Measurements from ENCODE around the gene SEMA3C. TPM values are rescaled to one million over a fixed set of nuclear protein-coding genes. Genes with fewer than 3 reads are reported as not detected.

Gene SEMA3C
- total and polyA plus RNA-seq, 12 donors = 2.4 to 20.5 (median 6.2) TPM

DNA sequence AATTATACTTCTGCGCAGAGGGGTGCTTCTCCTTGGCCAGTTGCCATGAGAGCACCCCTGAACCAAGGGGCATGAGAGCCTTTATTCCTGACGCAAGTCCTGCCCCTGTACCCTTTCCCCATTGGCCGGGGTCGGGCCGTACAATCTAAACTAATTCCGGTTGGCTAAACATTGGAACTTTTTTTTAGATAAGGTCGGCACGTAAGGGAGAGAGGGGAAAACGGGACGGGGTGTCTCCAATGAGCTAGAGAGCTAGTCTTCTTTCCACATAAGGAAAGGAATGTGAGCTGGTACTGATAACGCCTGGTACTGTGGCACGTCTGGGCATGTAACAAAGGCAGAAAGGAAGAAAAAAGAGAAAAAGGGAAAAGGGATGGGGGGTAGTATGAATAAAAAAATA is 183.5 kb downstream of the SEMA3C start:
- Histone ChIP-seq H3K4me1 (replicated peaks in 1 of 2) (no peaks in the 10 kb centered on the region), H3K9me3 (replicated peaks in 1 of 3) (no peaks in the 10 kb centered on the region), H3K27ac (no peak overlapping the region), H3K4me3 (no peak overlapping the region), H3K27me3 (no peaks in the 10 kb centered on the region), H3K36me3 (replicated peaks in 1 of 2) (no peaks in the 10 kb centered on the region)
- no peak for TF ChIP-seq POLR2A (IDR thresholded peaks at IDR 0.05)
- TF ChIP-seq, protein P1, sequence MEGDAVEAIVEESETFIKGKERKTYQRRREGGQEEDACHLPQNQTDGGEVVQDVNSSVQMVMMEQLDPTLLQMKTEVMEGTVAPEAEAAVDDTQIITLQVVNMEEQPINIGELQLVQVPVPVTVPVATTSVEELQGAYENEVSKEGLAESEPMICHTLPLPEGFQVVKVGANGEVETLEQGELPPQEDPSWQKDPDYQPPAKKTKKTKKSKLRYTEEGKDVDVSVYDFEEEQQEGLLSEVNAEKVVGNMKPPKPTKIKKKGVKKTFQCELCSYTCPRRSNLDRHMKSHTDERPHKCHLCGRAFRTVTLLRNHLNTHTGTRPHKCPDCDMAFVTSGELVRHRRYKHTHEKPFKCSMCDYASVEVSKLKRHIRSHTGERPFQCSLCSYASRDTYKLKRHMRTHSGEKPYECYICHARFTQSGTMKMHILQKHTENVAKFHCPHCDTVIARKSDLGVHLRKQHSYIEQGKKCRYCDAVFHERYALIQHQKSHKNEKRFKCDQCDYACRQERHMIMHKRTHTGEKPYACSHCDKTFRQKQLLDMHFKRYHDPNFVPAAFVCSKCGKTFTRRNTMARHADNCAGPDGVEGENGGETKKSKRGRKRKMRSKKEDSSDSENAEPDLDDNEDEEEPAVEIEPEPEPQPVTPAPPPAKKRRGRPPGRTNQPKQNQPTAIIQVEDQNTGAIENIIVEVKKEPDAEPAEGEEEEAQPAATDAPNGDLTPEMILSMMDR (IDR thresholded peaks at IDR 0.05) = no peak
- no peak for DNase-seq
- intact Hi-C loops (cut with DNase I) = no loop called here
- 87 to 89% (median 88%) methylated on average over 12 of the region's 12 CpGs for WGBS, 4 donors

- no peak overlapping the region for H3K27ac ChIP-seq
- H3K27me3 ChIP-seq = no peaks in the 10 kb centered on the region
- WGBS, 4 donors = 73 to 82% (median 75%) methylated on average over 4 of the region's 4 CpGs
- H3K4me3 ChIP-seq = no peak overlapping the region
- intact Hi-C loops (cut with DNase I) = no loop called here
- H3K9me3 ChIP-seq (replicated peaks in 1 of 3) = no peaks in the 10 kb centered on the region
- no peaks in the 10 kb centered on the region for H3K4me1 ChIP-seq (replicated peaks in 1 of 2)
- DNase-seq = no peak
- TF ChIP-seq, protein P1 (IDR thresholded peaks at IDR 0.05) = no peak
- TF ChIP-seq POLR2A (IDR thresholded peaks at IDR 0.05) = no peak
- H3K36me3 ChIP-seq (replicated peaks in 1 of 2) = no peaks in the 10 kb centered on the region
Measured at GRCh38 chr7:80734011-80734410, 184.8 kb downstream of the SEMA3C start.

GRCh38 chr7:80733333-80733915 is 185.4 kb downstream of the SEMA3C start:
- no peaks in the 10 kb centered on the region for H3K27me3 ChIP-seq
- H3K4me3 ChIP-seq = no peak overlapping the region
- H3K4me1 ChIP-seq (replicated peaks in 1 of 2) = no peaks in the 10 kb centered on the region
- no peak for DNase-seq
- 45 to 51% (median 49%) methylated on average over 3 of the region's 3 CpGs for WGBS, 4 donors
- intact Hi-C loops (cut with DNase I) = no loop called here
- TF ChIP-seq, protein P1 (IDR thresholded peaks at IDR 0.05) = no peak
- no peak for TF ChIP-seq POLR2A (IDR thresholded peaks at IDR 0.05)
- H3K27ac ChIP-seq = no peak overlapping the region
- no peaks in the 10 kb centered on the region for H3K36me3 ChIP-seq (replicated peaks in 1 of 2)
- H3K9me3 ChIP-seq (replicated peaks in 1 of 3) = no peaks in the 10 kb centered on the region

DNA sequence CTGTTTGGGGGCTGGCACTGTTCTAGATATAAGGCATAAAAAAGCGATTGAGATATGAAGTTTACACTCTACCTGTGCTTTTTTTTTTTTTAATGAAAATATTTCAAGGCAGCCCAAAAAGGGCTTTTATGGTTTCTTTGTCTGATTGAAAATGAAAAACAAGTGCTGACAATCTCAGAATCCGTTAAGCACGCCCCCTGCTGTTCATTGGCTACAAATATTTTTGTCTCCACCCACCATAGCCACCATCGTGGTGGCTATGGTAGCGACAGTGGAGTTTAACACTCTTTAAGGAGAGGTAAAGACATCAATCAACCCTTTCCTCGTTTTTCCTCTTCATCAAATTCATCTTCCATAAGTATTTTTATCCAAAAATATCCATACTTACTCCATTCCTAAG is 186.2 kb downstream of the SEMA3C start:
- Histone ChIP-seq H3K27me3 (no peaks in the 10 kb centered on the region), H3K9me3 (replicated peaks in 1 of 3) (no peaks in the 10 kb centered on the region), H3K36me3 (replicated peaks in 1 of 2) (no peaks in the 10 kb centered on the region), H3K27ac (no peak overlapping the region), H3K4me1 (replicated peaks in 1 of 2) (no peaks in the 10 kb centered on the region), H3K4me3 (no peak overlapping the region)
- intact Hi-C loops (cut with DNase I) = no loop called here
- no peak for TF ChIP-seq POLR2A (IDR thresholded peaks at IDR 0.05)
- TF ChIP-seq, protein P1 (IDR thresholded peaks at IDR 0.05) = no peak
- DNase-seq = no peak
- WGBS, 4 donors = 55 to 64% (median 61%) methylated on average over 6 of the region's 6 CpGs
